GM19035 (cell line): ENCODE results near the gene EFNB1.

Experiments
- ATAC-seq: cut with Tn5 transposase; IDR thresholded peaks from one replicate; pipeline ENCODE4 v1.9.1; 2021; ENCODE audit not compliant: unreplicated experiment

Gene EFNB1

GRCh38 chrX:68842781-68843581 is 14.2 kb downstream of the EFNB1 start:
- ATAC-seq: no peak

- no peak for ATAC-seq
These were observed 15.2 kb downstream of the EFNB1 start for GRCh38 chrX:68843992-68844391.

DNA sequence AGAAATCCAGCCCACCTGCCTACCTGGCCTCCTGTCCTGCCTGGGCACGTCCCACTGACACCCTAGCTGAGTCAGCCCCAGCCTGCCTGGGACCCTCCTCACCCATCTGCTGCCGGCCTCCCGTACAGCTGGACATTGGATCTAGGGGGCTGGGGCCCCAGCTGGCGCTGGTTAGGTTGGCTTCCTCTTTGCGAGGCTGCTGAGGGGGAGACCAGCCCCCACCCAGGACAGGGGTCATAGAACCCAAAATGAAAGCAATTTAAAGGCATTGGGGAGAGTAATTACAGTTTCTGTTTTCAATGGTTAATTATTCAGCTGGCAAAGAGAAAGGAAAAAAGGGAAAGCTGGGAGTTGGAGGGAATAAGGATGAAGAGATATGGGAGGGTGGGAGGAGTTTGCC is 15.8 kb downstream of the EFNB1 start:
- no peak for ATAC-seq

- no peak for ATAC-seq
These were observed 17.7 kb downstream of the EFNB1 start for GRCh38 chrX:68846536-68846935.

- ATAC-seq: no peak
These were observed 18.4 kb downstream of the EFNB1 start for GRCh38 chrX:68847172-68847571.

- ATAC-seq: no peak
These were observed 19.5 kb downstream of the EFNB1 start for GRCh38 chrX:68848189-68848940.

DNA sequence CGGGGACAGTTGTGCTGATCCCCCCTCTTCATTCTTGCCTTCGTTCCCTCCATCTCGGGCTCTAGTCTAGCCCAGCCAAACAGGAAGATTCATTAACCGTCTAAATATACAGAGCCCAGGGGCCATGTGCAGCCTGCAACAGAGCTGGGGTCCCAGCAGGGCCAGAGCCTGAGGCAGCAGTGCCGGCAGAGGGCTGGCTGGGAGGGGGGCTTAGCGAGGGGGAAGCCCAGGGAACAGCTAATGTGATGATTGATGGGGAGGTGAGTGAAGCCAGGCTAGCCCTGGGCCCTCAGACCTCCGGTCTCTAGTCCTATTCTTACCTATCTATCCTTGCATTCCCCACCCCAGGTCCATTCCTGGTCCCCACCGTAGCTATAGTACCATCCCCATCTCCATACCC is 22.3 kb downstream of the EFNB1 start:
- ATAC-seq: no peak

- ATAC-seq: no peak
These were observed 23.2 kb downstream of the EFNB1 start for GRCh38 chrX:68852046-68852445.

DNA sequence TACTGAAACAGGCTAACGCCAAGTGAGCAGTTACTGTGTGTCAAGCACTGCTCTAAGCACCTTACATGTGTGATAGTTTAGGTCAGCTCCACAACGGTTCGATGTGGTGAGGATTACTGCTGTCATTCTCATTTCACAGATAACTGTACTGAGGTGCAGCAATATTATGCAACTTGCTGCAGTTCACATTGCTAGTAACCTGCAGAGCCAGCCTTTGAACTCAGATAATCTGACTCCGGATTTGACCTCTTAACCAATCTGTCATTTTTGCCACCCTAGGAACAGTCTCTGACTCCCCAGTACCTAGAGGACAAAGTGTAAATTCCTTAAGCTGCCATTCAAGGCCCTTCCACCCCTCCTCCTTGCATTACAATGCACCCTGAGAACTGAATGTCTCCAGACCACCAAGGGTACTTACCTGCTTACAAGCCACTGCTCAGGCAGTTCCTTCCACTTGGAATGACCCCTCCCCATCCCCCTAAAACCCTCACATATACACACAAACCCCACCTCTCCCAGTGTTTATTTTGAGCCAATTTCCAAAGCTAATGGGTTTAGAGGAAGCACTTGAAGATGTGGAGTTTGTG is 24.9 kb downstream of the EFNB1 start:
- no peak for ATAC-seq

GRCh38 chrX:68865300-68865699 is 36.5 kb downstream of the EFNB1 start:
- ATAC-seq: no peak

GRCh38 chrX:68865926-68866325 is 37.1 kb downstream of the EFNB1 start:
- no peak for ATAC-seq

- ATAC-seq: no peak
These were observed 38.8 kb downstream of the EFNB1 start for GRCh38 chrX:68867458-68868112.

- no peak for ATAC-seq
These were observed 39.5 kb downstream of the EFNB1 start for GRCh38 chrX:68868316-68868715.

DNA sequence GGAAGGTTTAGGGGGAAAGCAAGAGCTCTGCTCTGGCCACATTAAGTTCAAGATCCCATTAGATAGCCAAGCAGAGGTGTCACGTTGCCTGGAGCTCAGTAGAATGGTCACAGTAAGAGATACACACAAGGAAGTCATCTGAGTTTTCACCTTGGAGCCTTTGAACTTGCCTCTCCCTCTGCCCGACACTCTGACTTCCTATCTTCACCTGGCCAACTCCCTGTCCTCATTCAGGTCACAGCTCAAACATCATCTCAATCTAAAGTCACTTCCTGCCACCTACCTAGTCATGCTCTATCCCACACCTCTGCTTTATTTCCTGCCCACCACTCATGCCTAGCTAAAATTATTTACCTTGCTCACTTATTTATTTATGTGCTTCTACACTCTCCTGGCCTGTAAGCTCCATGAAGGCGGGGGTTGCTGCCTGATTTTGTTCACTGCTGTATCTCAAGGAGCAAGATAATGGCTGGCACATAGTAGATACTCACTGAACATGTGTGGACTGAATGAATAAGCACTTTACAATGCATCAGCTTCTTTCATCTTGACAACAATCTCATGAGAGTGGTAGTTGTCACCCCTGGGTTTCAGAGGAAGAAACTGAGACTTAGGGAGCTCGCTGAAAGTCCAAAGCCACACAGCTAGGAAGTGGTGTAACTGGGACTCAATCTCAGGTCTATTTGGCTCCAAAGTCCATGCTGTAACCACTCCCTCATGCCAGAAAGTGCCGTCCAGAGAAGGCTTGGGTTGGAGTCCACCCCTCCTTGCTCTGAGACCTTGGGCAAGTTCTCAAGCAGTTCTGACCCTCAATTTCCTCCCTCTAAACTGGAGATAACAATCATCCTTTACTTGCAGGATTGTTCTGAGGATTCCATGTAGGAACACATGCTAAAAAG is 40.3 kb downstream of the EFNB1 start:
- ATAC-seq: no peak

DNA sequence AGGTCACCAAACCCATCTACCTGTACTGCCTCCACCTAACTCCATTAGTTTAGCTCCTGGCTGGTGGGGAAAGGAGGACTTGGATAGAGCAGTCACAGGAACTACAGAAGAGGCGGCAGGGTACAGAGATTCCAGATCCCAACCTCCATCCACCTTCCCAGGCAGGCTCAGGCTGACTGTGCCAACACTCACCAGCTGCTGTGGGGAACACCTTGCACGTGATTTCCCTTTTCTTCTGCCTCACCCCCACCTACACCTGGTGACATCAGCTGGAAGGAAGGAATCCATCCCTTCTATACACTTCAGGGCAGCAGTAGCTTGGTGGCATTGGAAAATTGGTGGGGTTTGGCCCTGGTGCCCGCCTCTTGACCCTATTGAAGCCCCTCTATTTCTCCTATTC is 41.5 kb downstream of the EFNB1 start:
- no peak for ATAC-seq

- no peak for ATAC-seq
These were observed 43.4 kb downstream of the EFNB1 start for GRCh38 chrX:68872171-68872570.

DNA sequence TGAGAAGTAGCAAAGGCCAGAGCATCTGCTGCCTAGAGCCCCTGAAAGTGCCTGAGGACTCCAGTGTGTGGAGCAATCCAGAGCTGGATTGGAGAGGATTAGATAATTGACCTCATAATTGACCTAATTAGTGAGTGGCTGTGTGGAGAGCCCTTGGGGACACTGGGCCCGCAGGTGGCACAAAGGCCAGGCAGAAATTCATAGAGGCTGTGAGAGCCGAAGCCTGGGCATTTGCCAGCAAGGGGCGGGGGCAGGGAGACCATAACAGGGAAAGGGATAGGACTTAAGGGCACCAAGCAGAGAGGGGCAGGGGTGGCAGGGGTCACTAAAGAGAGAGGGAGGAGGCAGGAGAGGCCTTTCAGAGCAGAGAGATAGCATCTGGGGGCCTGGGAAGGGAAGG is 45.3 kb downstream of the EFNB1 start:
- ATAC-seq: no peak

DNA sequence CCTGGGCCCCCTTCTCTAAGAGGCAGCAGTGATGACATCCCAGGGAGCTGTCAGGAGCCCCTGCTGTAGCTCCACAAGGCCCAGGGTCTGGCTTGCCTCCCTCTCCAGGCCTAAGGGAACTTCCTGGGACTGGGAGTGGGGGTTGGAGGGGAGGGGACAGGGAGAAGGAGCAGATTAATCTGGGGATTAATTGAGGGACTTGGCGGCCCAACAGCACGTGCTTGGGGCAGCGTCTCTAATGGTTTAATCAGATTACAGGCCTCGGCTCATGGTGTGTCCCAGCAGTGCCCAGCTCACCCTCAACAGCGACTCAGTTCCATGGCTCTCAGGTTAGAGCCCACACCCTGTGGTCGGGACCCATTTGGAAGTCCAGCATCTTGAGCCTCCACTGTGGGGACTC is 47.9 kb downstream of the EFNB1 start:
- ATAC-seq: no peak

- ATAC-seq: no peak
These were observed 48.8 kb downstream of the EFNB1 start for GRCh38 chrX:68877606-68878005.

- no peak for ATAC-seq
These were observed 50.3 kb downstream of the EFNB1 start for GRCh38 chrX:68878977-68879645.
